Body of pancreas (tissue), 4 donors: ENCODE data around the gene EYS.

Experiments used
- CTCF ChIP-seq, 7 experiments: fragments of 450-650 bp in 4 of 7; fragments of 200-600 bp in 3 of 7; sonication (generic) in 3 of 7; IDR thresholded peaks; one replicate each; pipeline ENCODE4 v1.5.1; 2016 to 2019; ENCODE audit warnings: antibody characterized with exemption in 7 of 7
- POLR2A ChIP-seq, 3 donors: fragments of 450-650 bp; IDR thresholded peaks; one replicate each; pipeline ENCODE4 v1.6.1; 2016; ENCODE audit warnings: antibody characterized with exemption in 3 of 3, mild to moderate bottlenecking in 2 of 3

GRCh38 chr6:65633501-65633900 is 73.5 kb downstream of the EYS start:
- TF ChIP-seq CTCF (IDR thresholded peaks at IDR 0.05): no peak
- TF ChIP-seq POLR2A (IDR thresholded peaks at IDR 0.05): no peak
